Measurements from ENCODE around the gene AHDC1.

GRCh38 chr1:27528818-27529703 lies 74.9 kb downstream of the AHDC1 start:
- TF ChIP-seq POLR2A (IDR thresholded peaks at IDR 0.05) (peak; percentile 46), CTCF (IDR thresholded peaks at IDR 0.05) (no peak), EP300 (IDR thresholded peaks at IDR 0.05) (peak; percentile 34)

All from ovary (tissue), 3 donors.